Measurements from ENCODE around the gene FHL3. TPM values are rescaled to one million over a fixed set of nuclear protein-coding genes. Genes with fewer than 3 reads are reported as not detected.
A peak's percentile ranks its signal among the peaks of the same experiment; 100 is the strongest.

The FHL3 gene
- 54.7 TPM for polyA plus RNA-seq (2013, experiment 1 of 2)
- 53.0 TPM for polyA plus RNA-seq (2013, experiment 2 of 2)

GRCh38 chr1:38005195-38006007, at the start of gene FHL3:
TSS of gene FHL3 (minus strand) at chr1:38005514. CDS start at chr1:37999412, 6,102 bp downstream.
- Histone ChIP-seq H3K27me3 (ENCODE audit: control insufficient read depth in 1 of 2, insufficient read depth in 1 of 2, low read length in 2 of 2) (no peaks in the 10 kb centered on the region), H3K4me2 (ENCODE audit: low read length, poor library complexity, severe bottlenecking) (peak within 1 kb of the TSS; percentile 85), H3K4ac (ENCODE audit: low read depth in 1 of 2, low read length in 2 of 2) (peak within 1 kb of the TSS; percentile 58 to 81), H3K18ac (ENCODE audit: low read depth in 1 of 2, low read length in 2 of 2) (peak within 1 kb of the TSS; percentile 70 to 80), H3K36me3 (ENCODE audit: control insufficient read depth in 1 of 2, insufficient read depth in 2 of 2, low read depth in 1 of 2, low read length in 2 of 2) (peaks cover 0 to 6% of the 10 kb centered on the region in 2 experiments), H2BK120ac (ENCODE audit: low read depth, low read length) (peak within 1 kb of the TSS; percentile 66), H3K14ac (ENCODE audit: low read length in 2 of 2) (peak within 1 kb of the TSS in 1 of 2 experiments; percentile 96), H2AK5ac (ENCODE audit: low read length, severe bottlenecking) (peak within 1 kb of the TSS; percentile 47), H3K79me1 (replicated peaks; ENCODE audit: low read length, poor library complexity, severe bottlenecking) (no peaks in the 10 kb centered on the region), H3K4me3 (ENCODE audit: insufficient read depth in 1 of 2, low read depth in 1 of 2, low read length in 2 of 2) (peak within 1 kb of the TSS; percentile 76 to 94), H3K9me3 (ENCODE audit: control insufficient read depth, low read length) (no peaks in the 10 kb centered on the region), H4K8ac (ENCODE audit: low read length) (peak within 1 kb of the TSS; percentile 73), H4K91ac (ENCODE audit: low read length) (peak within 1 kb of the TSS; percentile 47), H3K9ac (ENCODE audit: low read length) (peak within 1 kb of the TSS; percentile 93), H3K4me1 (ENCODE audit: control insufficient read depth, insufficient read depth, low read depth, low read length) (peaks cover 36% of the 10 kb centered on the region), H2AFZ (ENCODE audit: low read depth, low read length) (peak within 1 kb of the TSS; percentile 47), H2BK12ac (ENCODE audit: low read length in 2 of 2) (peak within 1 kb of the TSS; percentile 45 to 49), H2BK15ac (ENCODE audit: low read depth, poor library complexity, severe bottlenecking) (peak within 1 kb of the TSS; percentile 78), H3K27ac (ENCODE audit: low read length, poor library complexity, severe bottlenecking) (peak within 1 kb of the TSS; percentile 57), H3K23ac (ENCODE audit: low read length in 2 of 2) (peak within 1 kb of the TSS in 1 of 2 experiments; percentile 98), H2BK5ac (ENCODE audit: low read depth, low read length, poor library complexity, severe bottlenecking) (peak within 1 kb of the TSS; percentile 47)
- peak; percentile 42 for DNase-seq
- 2% methylated on average over 49 of the region's 83 CpGs for WGBS

- no peak overlapping the region for H3K14ac ChIP-seq (ENCODE audit: low read length in 2 of 2)
- no peak overlapping the region for H4K8ac ChIP-seq (ENCODE audit: low read length)
- H2BK15ac ChIP-seq (ENCODE audit: low read depth, poor library complexity, severe bottlenecking): no peak overlapping the region
- peaks cover 38 to 75% of the 10 kb centered on the region in 2 experiments for H3K27me3 ChIP-seq (ENCODE audit: control insufficient read depth in 1 of 2, insufficient read depth in 1 of 2, low read length in 2 of 2)
- H3K79me1 ChIP-seq (replicated peaks; ENCODE audit: low read length, poor library complexity, severe bottlenecking): no peaks in the 10 kb centered on the region
- H3K9me3 ChIP-seq (ENCODE audit: control insufficient read depth, low read length): no peaks in the 10 kb centered on the region
- no peak overlapping the region for H3K4ac ChIP-seq (ENCODE audit: low read depth in 1 of 2, low read length in 2 of 2)
- H2BK120ac ChIP-seq (ENCODE audit: low read depth, low read length): no peak overlapping the region
- no peak for DNase-seq
- no peak overlapping the region for H3K23ac ChIP-seq (ENCODE audit: low read length in 2 of 2)
- no peak overlapping the region for H2BK12ac ChIP-seq (ENCODE audit: low read length in 2 of 2)
- no peak overlapping the region for H4K91ac ChIP-seq (ENCODE audit: low read length)
- H3K4me2 ChIP-seq (ENCODE audit: low read length, poor library complexity, severe bottlenecking): no peak overlapping the region
- no peak overlapping the region for H3K4me3 ChIP-seq (ENCODE audit: insufficient read depth in 1 of 2, low read depth in 1 of 2, low read length in 2 of 2)
- H2BK5ac ChIP-seq (ENCODE audit: low read depth, low read length, poor library complexity, severe bottlenecking): no peak overlapping the region
- 55% methylated on average over 6 of the region's 7 CpGs for WGBS
- no peak overlapping the region for H2AFZ ChIP-seq (ENCODE audit: low read depth, low read length)
- no peak overlapping the region for H2AK5ac ChIP-seq (ENCODE audit: low read length, severe bottlenecking)
- H3K4me1 ChIP-seq (ENCODE audit: control insufficient read depth, insufficient read depth, low read depth, low read length): peaks cover 19% of the 10 kb centered on the region
- H3K27ac ChIP-seq (ENCODE audit: low read length, poor library complexity, severe bottlenecking): no peak overlapping the region
- H3K36me3 ChIP-seq (ENCODE audit: control insufficient read depth in 1 of 2, insufficient read depth in 2 of 2, low read depth in 1 of 2, low read length in 2 of 2): no peaks in the 10 kb centered on the region
- H3K9ac ChIP-seq (ENCODE audit: low read length): no peak overlapping the region
- H3K18ac ChIP-seq (ENCODE audit: low read depth in 1 of 2, low read length in 2 of 2): no peak overlapping the region
Measured at GRCh38 chr1:38053416-38054091, 48.2 kb upstream of the FHL3 start.

GRCh38 chr1:38052750-38053415, 47.6 kb upstream of the FHL3 start:
- Histone ChIP-seq H3K4me3 (ENCODE audit: insufficient read depth in 1 of 2, low read depth in 1 of 2, low read length in 2 of 2) (no peak overlapping the region), H3K23ac (ENCODE audit: low read length in 2 of 2) (no peak overlapping the region), H3K9ac (ENCODE audit: low read length) (no peak overlapping the region), H3K9me3 (ENCODE audit: control insufficient read depth, low read length) (no peaks in the 10 kb centered on the region), H3K14ac (ENCODE audit: low read length in 2 of 2) (no peak overlapping the region), H2AK5ac (ENCODE audit: low read length, severe bottlenecking) (no peak overlapping the region), H3K18ac (ENCODE audit: low read depth in 1 of 2, low read length in 2 of 2) (no peak overlapping the region), H2BK120ac (ENCODE audit: low read depth, low read length) (no peak overlapping the region), H2AFZ (ENCODE audit: low read depth, low read length) (no peak overlapping the region), H3K36me3 (ENCODE audit: control insufficient read depth in 1 of 2, insufficient read depth in 2 of 2, low read depth in 1 of 2, low read length in 2 of 2) (no peaks in the 10 kb centered on the region), H3K4me2 (ENCODE audit: low read length, poor library complexity, severe bottlenecking) (no peak overlapping the region), H2BK12ac (ENCODE audit: low read length in 2 of 2) (no peak overlapping the region), H4K8ac (ENCODE audit: low read length) (no peak overlapping the region), H2BK15ac (ENCODE audit: low read depth, poor library complexity, severe bottlenecking) (no peak overlapping the region), H3K27me3 (ENCODE audit: control insufficient read depth in 1 of 2, insufficient read depth in 1 of 2, low read length in 2 of 2) (peaks cover 43 to 79% of the 10 kb centered on the region in 2 experiments), H2BK5ac (ENCODE audit: low read depth, low read length, poor library complexity, severe bottlenecking) (no peak overlapping the region), H4K91ac (ENCODE audit: low read length) (no peak overlapping the region), H3K79me1 (replicated peaks; ENCODE audit: low read length, poor library complexity, severe bottlenecking) (no peaks in the 10 kb centered on the region), H3K4ac (ENCODE audit: low read depth in 1 of 2, low read length in 2 of 2) (no peak overlapping the region), H3K27ac (ENCODE audit: low read length, poor library complexity, severe bottlenecking) (no peak overlapping the region), H3K4me1 (ENCODE audit: control insufficient read depth, insufficient read depth, low read depth, low read length) (peaks cover 26% of the 10 kb centered on the region)
- no peak for DNase-seq
- 65% methylated on average over 3 of the region's 3 CpGs for WGBS
